ENCODE results near the gene DARS1.
"Not testable (repeated sequence)": the region's sequence is repeated elsewhere in the genome, so short reads cannot be mapped to it uniquely, and the experiment has no call there.

The DARS1 gene

DNA sequence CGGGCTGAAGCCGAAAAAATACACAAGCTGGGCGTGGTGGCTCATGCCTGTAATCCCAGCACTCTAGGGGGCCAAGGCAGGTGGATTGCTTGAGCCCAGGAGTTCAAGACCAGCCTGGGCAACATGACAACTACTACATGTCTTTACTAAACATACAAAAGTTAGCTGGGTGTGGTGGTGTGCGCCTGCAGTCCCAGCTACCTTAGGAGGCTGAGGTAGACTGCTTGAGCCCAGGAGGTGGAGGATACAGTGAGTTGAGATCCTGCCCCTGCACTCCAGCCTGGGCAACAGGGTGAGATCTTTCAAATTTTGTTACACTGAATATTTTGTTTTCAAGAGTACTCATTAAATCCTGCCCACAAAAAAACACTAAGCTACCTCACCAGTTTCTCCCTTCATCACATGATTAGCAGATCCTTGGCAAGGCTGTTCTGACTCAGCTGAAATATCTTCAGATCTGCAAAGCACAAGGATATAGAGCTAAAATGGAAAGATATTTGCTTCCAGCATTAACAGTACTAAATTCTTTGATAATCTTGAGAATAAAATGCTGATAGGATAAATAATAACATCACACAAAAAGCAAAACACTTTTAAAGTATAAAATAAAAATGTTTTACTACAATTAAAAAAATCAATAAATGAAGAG lies 81.0 kb downstream of the DARS1 start:
- no peak for DNase-seq
- in situ Hi-C loops (cut with MboI; ENCODE audit: low pct_unique_long_range_greater_than_20kb, low sequenced_read_pairs) = no loop called here

DNA sequence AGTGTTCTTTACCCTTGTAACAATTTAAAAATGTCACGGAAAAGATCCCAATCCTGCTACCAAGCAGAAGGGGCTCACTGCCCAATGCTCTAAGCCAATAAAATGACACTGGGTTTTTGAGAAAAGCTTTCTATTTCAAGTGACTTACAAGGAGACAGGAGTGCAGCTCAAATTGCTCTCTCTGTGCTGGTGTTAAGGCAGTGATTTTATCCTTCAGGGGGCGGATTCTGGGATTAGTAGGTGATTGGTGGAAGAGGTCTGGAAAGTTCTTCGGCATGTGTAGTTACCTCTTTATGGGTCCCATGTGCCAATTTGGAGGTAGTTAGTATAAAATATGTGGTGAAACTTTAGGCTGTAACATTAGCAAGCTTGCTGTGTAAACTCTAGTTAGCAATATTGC lies 81.8 kb downstream of the DARS1 start:
- in situ Hi-C loops (cut with MboI; ENCODE audit: low pct_unique_long_range_greater_than_20kb, low sequenced_read_pairs) = no loop called here
- DNase-seq = no peak

DNA sequence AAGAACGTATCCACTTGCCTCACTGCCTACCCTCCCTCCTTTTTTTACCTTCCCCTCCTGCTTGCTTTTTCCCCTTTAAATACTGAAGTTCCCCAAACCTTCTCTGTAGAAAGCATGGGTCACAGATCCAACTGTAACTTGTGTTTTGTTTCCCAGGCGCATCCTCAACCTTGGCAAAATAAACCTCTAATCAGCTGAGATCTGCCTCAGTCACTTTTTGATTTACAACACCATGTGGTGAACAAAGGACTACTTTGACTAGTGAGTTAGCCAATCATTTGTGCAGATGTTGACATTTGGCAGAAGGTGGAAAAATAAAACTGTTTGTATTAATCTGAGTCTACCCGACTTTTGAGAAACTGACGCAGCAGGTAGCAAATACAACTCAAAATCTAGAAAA lies 85.9 kb downstream of the DARS1 start:
- no peak for DNase-seq
- in situ Hi-C loops (cut with MboI; ENCODE audit: low pct_unique_long_range_greater_than_20kb, low sequenced_read_pairs) = no loop called here

DNA sequence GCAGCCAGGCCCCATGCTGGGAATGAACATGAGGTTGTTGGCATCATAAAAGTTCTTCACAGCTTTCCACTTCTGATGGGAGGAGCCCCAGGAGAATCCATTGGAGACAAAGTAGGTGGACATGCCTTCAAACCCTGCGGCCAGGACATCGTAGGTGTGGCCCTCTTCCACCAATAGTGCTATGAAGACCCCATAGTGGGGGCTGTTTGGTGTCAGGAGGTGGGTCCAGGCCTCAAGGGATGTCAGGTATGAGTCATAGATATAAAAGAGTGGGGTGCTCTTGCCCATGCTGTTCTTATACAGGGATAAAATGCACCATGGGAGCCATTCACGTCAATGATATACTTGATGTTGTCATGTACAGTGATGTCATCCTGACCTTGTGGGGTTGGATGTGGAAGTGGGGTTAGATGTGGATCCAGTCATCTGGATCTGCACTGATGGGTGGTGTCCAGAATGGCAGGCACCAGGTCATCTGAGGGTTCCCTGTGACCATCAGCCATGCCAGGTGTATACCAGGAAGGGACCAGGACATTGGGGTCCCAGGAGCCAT lies 87.1 kb downstream of the DARS1 start:
- in situ Hi-C loops (cut with MboI; ENCODE audit: low pct_unique_long_range_greater_than_20kb, low sequenced_read_pairs) = no loop called here
- DNase-seq = no peak

DNA sequence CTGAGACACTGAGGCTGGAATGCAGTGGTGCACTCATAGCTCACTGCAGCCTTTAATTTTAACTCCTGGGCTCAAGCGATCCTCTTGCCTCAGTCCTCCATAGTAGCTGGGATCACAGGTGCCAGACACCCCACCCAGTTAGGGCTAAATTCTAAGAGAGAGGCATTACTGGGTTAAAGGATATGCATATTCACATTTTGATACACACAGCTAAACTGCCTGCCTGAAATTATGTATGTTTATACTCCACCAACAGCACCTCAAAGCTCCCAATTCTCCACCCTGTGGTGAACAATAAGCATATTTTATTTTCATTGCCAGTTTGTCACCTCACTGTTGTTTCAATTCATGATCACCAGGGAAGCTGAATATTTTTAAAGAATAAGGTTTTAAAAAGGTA lies 90.5 kb downstream of the DARS1 start:
- DNase-seq = no peak
- in situ Hi-C loops (cut with MboI; ENCODE audit: low pct_unique_long_range_greater_than_20kb, low sequenced_read_pairs) = no loop called here

DNA sequence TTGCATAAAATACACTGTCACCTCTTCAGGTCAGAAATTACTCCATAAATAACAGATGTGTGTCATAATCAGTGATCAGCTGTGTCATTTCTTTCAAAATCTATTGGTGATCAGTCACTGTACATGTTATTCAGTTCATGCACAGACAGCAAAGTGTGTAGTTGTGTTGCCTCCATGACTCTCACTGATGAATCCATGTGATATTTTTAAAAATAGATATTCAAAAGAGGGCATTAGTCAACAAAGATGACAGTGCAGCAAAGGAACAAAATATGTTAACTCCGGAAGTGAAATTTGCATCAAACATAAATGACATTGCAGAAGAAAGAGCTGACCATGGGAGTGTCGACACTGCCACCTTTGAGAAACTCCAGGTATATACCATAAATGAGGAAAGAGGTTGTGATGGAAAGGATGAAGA lies 92.0 kb downstream of the DARS1 start:
- in situ Hi-C loops (cut with MboI; ENCODE audit: low pct_unique_long_range_greater_than_20kb, low sequenced_read_pairs) = no loop called here
- no peak for DNase-seq

DNA sequence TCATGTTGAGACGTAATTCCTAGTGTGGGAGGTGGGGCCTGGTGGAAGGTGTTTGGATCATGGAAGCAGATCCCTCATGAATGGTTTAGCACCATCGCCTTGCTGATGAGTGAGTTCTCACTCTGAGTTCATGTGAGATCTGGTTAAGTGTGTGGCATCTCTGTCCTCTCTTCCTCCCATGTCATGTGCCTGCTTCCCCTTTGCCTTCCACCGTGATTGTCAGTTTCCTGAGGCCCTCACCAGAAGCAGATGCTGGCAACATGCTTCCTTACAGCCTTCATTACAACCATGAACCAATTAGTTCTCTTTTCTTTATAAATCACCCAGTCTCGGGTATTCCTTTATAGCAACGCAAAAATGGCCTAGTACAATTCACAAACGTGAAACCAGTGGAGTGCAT lies 94.6 kb downstream of the DARS1 start:
- in situ Hi-C loops (cut with MboI; ENCODE audit: low pct_unique_long_range_greater_than_20kb, low sequenced_read_pairs) = no loop called here
- DNase-seq = peak; percentile 70

DNA sequence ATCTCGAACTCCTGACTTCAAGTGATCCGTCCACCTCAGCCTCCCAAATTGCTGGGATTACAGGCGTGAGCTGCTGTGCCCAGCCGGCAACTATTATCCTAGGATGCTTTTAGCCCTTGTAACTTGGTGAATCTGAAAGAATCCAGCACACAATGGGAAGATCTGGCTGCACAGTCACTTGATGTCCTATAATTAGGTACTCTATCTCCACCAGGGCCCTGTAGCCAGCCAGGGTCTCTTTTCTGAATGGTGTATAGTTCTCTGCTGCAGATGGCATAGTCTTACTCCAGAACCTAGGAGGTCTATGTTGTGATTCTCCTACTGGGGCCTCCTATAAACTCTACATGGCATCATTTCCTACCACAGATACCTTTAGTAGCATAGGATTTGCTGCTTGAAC lies 95.3 kb downstream of the DARS1 start:
- in situ Hi-C loops (cut with MboI; ENCODE audit: low pct_unique_long_range_greater_than_20kb, low sequenced_read_pairs) = no loop called here

DNA sequence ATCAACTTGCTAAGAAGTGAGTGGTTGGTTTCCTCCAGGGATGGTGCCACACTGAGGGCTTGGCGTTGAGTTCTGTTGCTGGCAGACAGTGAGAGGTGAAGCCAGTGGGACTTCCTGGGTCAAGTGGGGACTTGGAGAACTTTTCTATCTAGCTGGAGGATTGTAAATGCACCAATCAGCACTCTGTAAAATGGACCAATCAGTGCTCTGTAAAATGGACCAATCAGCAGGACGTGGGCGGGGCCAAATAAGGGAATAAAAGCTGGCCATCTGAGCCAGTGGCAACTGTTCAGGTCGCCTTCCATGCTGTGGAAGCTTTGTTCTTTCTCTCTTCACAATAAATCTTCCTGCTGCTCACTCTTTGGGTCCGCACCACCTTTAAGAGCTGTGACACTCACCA lies 96.8 kb downstream of the DARS1 start:
- in situ Hi-C loops (cut with MboI; ENCODE audit: low pct_unique_long_range_greater_than_20kb, low sequenced_read_pairs); DNase-seq: not testable (repeated sequence)

More for the DNA sequence above, 95.3 kb downstream of the DARS1 start:
- no peak for DNase-seq

DNA sequence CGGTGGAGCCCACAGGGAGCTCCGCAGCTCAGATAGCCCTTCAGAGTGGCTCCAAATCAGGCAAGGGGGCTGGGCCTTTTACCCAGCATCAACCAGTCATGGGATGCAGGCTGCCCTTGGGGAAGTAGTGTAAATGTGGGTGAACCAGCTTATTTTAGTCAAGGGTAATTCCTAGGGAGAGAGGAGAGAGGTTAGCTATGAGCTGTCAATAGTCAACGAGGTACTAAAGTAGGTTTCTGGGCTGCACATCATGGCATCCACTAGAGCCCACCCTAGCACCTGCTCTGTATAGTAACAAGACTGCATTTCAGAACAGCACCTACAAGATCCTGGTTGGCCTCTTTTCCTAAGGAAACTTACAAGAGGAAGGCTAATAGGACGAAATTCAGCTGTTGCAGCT lies 99.7 kb downstream of the DARS1 start:
- no peak for DNase-seq
- in situ Hi-C loops (cut with MboI; ENCODE audit: low pct_unique_long_range_greater_than_20kb, low sequenced_read_pairs) = no loop called here

DNA sequence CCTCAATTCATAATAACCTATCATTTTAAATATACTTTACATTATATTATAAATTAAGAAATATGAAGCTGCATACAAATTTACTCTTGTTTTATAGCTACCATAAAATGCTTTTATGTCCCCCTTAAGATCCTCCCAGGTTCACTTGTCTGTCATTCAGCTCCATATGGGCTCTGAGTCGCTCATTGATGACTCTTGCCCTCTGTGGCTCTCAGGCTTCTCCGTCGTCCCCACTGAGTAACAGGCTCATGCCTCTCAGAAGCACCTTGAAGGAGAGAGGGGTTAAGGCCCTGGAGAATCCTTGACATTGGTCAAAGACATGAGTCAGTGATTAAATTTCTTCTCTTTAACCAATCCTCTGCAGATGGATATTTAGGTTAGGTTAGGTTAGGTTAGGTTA lies 103.0 kb downstream of the DARS1 start:
- DNase-seq = no peak
- in situ Hi-C loops (cut with MboI; ENCODE audit: low pct_unique_long_range_greater_than_20kb, low sequenced_read_pairs) = no loop called here

DNA sequence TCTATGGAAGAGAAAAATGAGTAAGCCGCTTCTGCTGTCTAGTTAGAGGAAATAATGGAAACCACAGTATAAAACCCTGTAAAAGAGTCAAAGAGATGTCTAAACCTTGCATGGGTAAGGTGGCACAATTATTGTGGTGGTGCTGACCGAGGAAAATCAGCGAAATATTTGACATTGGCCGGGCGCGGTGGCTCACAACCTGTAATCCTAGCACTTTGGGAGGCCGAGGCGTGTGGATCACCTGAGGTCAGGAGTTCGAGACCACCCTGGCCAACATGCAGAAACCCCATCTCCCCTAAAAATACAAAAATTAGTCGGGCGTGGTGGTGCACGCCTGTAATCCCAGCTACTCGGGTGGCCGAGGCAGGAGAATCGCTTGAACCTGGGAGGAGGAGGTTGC lies 108.7 kb downstream of the DARS1 start:
- in situ Hi-C loops (cut with MboI; ENCODE audit: low pct_unique_long_range_greater_than_20kb, low sequenced_read_pairs); DNase-seq: not testable (repeated sequence)

DNA sequence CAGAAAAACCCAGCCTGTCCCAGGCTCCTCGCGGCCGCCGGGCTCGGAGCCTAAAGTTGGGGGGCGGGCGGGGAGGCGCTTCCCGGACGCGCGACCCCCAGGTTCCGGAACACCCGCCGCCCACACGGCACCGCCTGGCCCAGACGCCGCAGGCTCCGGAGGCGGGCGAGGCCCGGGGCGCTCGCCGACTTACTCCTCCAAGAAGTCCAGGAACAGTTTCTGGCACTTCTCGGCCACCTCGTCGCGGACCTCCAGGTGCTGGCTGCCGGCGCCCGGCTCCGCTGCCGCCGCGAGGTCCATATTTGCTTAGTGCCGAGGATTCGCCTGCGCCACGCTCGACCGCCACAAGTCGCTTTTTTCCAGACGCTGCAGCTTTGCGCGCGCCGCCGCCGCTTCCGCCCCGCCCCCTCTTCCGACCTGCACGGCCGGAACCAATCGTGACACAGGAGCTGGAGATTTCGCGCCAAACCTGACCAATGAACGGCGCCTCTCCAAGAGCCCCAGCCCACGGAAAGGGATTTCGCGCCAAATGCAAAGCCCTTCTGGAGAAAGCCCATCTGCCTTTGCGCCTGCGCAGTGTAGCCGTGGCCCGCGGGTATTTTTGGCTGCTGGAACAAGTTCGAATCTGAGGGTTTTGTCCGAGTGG lies 109.2 kb downstream of the DARS1 start, which contains the start of gene MCM6:
MCM6 (minus strand) TSS at position 378 of the 646 bp plus-strand sequence; CDS start at position 300, 78 bp downstream.
- DNase-seq = peak; percentile 99
- in situ Hi-C loops (cut with MboI; ENCODE audit: low pct_unique_long_range_greater_than_20kb, low sequenced_read_pairs) = no loop called here

DNA sequence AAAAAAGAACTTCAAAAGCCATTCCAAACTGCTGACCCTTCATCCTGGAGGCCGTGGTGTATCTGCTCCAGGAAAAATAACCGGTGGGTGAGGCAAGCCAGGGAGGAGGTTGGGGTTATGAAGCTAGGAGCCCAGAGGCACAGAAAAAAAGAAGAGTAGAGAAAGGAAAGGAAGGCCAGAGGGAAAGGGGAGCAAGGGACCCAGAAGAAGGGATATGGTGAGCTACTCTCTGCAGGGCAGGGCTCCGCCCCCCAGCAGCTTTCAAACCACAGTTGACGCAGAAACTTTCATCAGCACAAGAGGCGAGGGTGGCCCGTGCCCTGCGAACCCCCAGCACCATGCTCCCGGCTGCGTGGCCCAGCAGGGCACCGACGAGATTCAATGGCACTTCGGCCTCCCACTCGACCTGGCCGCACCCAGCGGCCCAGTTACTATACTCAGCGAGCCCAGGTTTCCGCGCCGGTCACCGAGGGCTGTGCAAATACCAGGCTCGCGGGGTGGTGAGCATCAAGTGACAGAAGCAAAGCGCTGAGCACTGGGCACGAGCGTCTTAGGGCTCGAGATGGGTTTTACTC lies 109.8 kb downstream of the DARS1 start:
- peak; percentile 69 for DNase-seq
- in situ Hi-C loops (cut with MboI; ENCODE audit: low pct_unique_long_range_greater_than_20kb, low sequenced_read_pairs) = no loop called here

DNA sequence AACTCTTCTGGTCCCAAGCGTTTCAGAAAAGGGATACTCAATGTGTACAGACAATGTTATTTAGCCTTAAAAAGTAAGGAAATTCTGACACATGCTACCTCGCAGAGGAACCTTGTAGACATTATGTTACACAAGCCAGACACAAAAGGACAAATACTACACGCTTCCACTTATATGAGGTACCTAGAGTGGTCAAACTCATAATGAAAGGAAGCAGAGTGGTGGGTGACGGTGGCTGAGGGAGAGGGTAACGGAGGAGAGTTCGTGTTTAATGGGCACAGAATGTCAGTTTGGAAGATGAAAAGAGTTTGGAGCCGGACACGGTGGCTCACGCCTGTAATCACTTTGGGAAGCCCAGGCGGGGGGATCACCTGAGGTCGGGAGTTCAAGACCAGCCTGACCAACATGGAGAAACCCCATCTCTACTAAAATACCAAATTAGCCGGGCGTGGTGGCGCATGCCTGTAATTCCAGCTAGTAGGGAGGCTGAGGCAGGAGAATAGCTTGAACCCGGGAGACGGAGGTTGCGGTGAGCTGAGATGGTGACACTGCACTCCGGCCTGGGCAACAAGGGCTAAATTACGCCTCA lies 110.6 kb downstream of the DARS1 start:
- peak; percentile 11 for DNase-seq
- in situ Hi-C loops (cut with MboI; ENCODE audit: low pct_unique_long_range_greater_than_20kb, low sequenced_read_pairs) = no loop called here

DNA sequence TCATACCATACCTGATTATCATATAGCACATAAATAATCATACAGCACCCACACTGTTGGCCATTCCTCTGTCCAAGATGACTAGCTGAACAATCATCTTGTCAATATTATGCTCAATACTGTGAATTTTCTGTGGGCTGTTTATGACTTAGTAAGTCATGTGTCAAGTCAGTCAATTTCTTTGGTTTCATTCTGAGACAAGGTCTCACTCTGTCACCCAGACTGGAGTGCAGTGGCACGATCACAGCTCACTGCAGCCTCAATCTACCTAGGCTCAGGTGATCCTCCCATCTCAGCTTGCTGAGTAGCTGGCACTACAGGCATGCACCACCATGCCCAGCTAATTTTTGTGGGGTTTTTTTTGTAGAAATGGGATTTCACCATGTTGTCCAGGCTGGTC lies 114.9 kb downstream of the DARS1 start:
- no peak for DNase-seq
- in situ Hi-C loops (cut with MboI; ENCODE audit: low pct_unique_long_range_greater_than_20kb, low sequenced_read_pairs) = no loop called here

DNA sequence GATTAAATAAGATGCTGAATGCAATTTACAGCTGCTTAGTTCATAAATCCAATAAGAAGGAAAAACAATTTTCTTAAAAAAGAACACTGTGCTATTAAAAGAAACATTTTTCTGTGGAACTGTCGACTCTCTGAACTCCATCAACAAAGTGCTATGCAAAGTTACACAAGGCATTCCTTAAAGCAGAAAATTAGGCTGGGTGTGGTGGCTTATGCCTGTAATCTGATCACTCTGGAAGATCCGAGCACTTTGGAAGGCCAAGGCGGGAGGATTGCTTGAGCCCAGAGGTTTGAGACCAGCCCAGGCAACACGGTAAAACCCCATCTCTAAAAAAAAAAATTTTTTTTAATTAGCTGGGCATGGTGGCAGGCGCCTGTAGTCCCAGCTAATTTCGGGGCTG lies 122.2 kb downstream of the DARS1 start:
- in situ Hi-C loops (cut with MboI; ENCODE audit: low pct_unique_long_range_greater_than_20kb, low sequenced_read_pairs) = no loop called here
- DNase-seq = no peak

DNA sequence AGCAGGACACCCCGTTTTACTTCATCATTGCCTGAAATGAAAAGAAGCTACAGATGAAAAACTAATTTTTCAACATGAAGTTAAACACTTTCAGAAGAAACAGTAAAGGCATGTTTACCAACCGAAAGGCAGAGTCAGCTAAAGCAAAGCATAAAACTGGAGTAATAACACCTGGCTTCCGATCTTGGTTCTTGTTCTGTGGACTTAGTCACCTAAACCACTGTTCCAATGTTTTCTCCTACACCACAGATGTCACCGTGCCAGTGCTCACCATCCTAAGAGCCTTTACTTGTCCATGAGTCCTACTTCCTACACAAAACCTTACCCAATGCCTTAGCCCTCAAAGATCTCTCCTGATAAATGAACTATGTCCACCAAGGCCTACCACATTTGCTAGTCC lies 122.7 kb downstream of the DARS1 start:
- in situ Hi-C loops (cut with MboI; ENCODE audit: low pct_unique_long_range_greater_than_20kb, low sequenced_read_pairs) = no loop called here
- DNase-seq = no peak
